Nephron (organoid): ENCODE measurements around the gene FAM219A.

Experiments
- H3K27ac Mint-ChIP-seq, 3 experiments: 2 replicates each; pipeline ENCODE4 v1.8.0; 2020; ENCODE audit warnings: mixed read lengths in 3 of 3, mild to moderate bottlenecking in 2 of 3, moderate library complexity in 1 of 3
- H3K27me3 Mint-ChIP-seq: 2 replicates; pipeline ENCODE4 v1.8.0; 2021; ENCODE audit warnings: low read depth, mild to moderate bottlenecking, moderate library complexity, mixed read lengths
- H3K36me3 Mint-ChIP-seq: 2 replicates; pipeline ENCODE4 v1.8.0; 2020; ENCODE audit warnings: low read depth, mixed read lengths
- H3K4me1 Mint-ChIP-seq: 2 replicates; pipeline ENCODE4 v1.8.0; 2020; ENCODE audit warnings: mixed read lengths
- H3K4me3 Mint-ChIP-seq, 3 experiments: 2 replicates each; pipeline ENCODE4 v1.8.0; 2020; ENCODE audit warnings: mild to moderate bottlenecking in 3 of 3, mixed read lengths in 3 of 3, moderate library complexity in 2 of 3
- H3K9me3 Mint-ChIP-seq: 2 replicates; pipeline ENCODE4 v1.8.0; 2020; ENCODE audit warnings: mixed read lengths
- CTCF ChIP-seq, 3 experiments: fragments of 200-600 bp; sonication (generic); IDR thresholded peaks; one replicate each; pipeline ENCODE4 v1.5.0; 2021; ENCODE audit warnings: antibody characterized with exemption in 3 of 3; ENCODE audit not compliant: unreplicated experiment in 3 of 3

Gene FAM219A

GRCh38 chr9:34428325-34428958 lies 29.9 kb downstream of the FAM219A start:
- Mint-ChIP-seq H3K27ac (peak overlapping the region in 2 of 3 experiments; percentile 9 to 65), H3K36me3 (no peaks in the 10 kb centered on the region), H3K4me1 (peaks cover 32% of the 10 kb centered on the region), H3K9me3 (no peaks in the 10 kb centered on the region), H3K27me3 (no peaks in the 10 kb centered on the region), H3K4me3 (no peak overlapping the region)
- no peak for TF ChIP-seq CTCF (IDR thresholded peaks at IDR 0.05; ENCODE audit: unreplicated experiment in 3 of 3)

- H3K27me3 Mint-ChIP-seq = peaks cover 3% of the 10 kb centered on the region
- H3K27ac Mint-ChIP-seq = no peak overlapping the region
- no peak for TF ChIP-seq CTCF (IDR thresholded peaks at IDR 0.05; ENCODE audit: unreplicated experiment in 3 of 3)
- H3K9me3 Mint-ChIP-seq = no peaks in the 10 kb centered on the region
- H3K4me3 Mint-ChIP-seq = no peak overlapping the region
- peaks cover 18% of the 10 kb centered on the region for H3K4me1 Mint-ChIP-seq
- no peaks in the 10 kb centered on the region for H3K36me3 Mint-ChIP-seq
Observed at GRCh38 chr9:34426347-34427074, 31.9 kb downstream of the FAM219A start.

- H3K4me1 Mint-ChIP-seq = no peaks in the 10 kb centered on the region
- peaks cover 3% of the 10 kb centered on the region for H3K27me3 Mint-ChIP-seq
- no peaks in the 10 kb centered on the region for H3K36me3 Mint-ChIP-seq
- TF ChIP-seq CTCF (IDR thresholded peaks at IDR 0.05; ENCODE audit: unreplicated experiment in 3 of 3) = no peak
- no peak overlapping the region for H3K27ac Mint-ChIP-seq
- H3K4me3 Mint-ChIP-seq = no peak overlapping the region
- H3K9me3 Mint-ChIP-seq = no peaks in the 10 kb centered on the region
Observed at GRCh38 chr9:34419716-34420504, 38.5 kb downstream of the FAM219A start.

GRCh38 chr9:34417734-34418133 lies 40.6 kb downstream of the FAM219A start:
- Mint-ChIP-seq H3K27ac (no peak overlapping the region), H3K4me3 (no peak overlapping the region), H3K36me3 (no peaks in the 10 kb centered on the region), H3K27me3 (peaks cover 3% of the 10 kb centered on the region), H3K4me1 (no peaks in the 10 kb centered on the region), H3K9me3 (no peaks in the 10 kb centered on the region)
- no peak for TF ChIP-seq CTCF (IDR thresholded peaks at IDR 0.05; ENCODE audit: unreplicated experiment in 3 of 3)

- Mint-ChIP-seq H3K4me3 (no peak overlapping the region), H3K9me3 (no peaks in the 10 kb centered on the region), H3K27me3 (no peaks in the 10 kb centered on the region), H3K27ac (no peak overlapping the region), H3K36me3 (no peaks in the 10 kb centered on the region), H3K4me1 (no peaks in the 10 kb centered on the region)
- TF ChIP-seq CTCF (IDR thresholded peaks at IDR 0.05; ENCODE audit: unreplicated experiment in 3 of 3) = no peak
Observed at GRCh38 chr9:34413231-34413852, 45.0 kb downstream of the FAM219A start.
